ENCODE measurements around the gene RNASE4.

- TF ChIP-seq POLR2A (IDR thresholded peaks at IDR 0.05), result no peak
- no peak for TF ChIP-seq CTCF (IDR thresholded peaks at IDR 0.05)
Measured at GRCh38 chr14:20652996-20653975, 31.1 kb upstream of the RNASE4 start.

All from Peyer's patch (tissue), 4 donors.